Gastroesophageal sphincter (tissue), 3 donors: ENCODE results near the gene EFTUD2.

Experiments used
- EP300 ChIP-seq: sonication (generic); formaldehyde crosslinking; IDR thresholded peaks from one replicate; pipeline ENCODE4 v1.6.1; 2017; ENCODE audit warnings: antibody characterized with exemption, mild to moderate bottlenecking
- TF ChIP-seq, protein P1 (sequence below), 4 experiments: fragments of 200-600 bp in 2 of 4; fragments of 450-650 bp in 2 of 4; sonication (generic) in 1 of 4; IDR thresholded peaks; one replicate each; pipeline ENCODE4 v1.5.1; 2017 to 2019; ENCODE audit warnings: antibody characterized with exemption in 4 of 4, mild to moderate bottlenecking in 2 of 4, moderate library complexity in 2 of 4

DNA sequence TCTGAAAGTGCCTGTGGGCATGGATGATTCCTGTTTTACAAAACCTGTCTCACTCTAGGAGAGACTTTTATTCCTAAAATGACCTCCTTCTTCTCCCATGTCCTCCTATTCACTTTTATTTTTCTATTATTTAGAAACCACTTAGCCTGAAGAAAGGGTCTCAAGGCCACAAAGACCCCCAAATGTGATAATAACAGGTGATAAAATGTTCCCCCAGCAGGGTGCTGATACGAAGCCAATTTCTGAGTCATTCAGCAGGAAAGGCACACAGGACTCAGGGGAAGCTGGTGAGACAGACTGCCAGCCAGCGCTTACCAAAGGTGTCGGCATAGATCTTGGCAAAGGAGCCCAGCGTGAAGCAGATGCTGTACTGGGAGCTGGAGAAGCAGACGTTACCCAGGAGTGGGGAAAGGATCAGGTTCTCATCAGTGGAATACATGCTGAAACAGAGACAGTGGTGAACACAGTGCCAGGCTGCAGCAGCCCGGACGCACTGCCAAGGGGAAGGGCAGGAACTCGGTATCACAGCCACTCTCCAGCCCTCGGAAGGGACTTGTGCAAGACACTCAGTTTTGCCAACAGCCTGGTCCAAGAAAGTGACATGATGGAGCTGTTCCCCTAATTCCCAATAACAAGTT lies 27.0 kb downstream of the EFTUD2 start:
- TF ChIP-seq, protein P1, sequence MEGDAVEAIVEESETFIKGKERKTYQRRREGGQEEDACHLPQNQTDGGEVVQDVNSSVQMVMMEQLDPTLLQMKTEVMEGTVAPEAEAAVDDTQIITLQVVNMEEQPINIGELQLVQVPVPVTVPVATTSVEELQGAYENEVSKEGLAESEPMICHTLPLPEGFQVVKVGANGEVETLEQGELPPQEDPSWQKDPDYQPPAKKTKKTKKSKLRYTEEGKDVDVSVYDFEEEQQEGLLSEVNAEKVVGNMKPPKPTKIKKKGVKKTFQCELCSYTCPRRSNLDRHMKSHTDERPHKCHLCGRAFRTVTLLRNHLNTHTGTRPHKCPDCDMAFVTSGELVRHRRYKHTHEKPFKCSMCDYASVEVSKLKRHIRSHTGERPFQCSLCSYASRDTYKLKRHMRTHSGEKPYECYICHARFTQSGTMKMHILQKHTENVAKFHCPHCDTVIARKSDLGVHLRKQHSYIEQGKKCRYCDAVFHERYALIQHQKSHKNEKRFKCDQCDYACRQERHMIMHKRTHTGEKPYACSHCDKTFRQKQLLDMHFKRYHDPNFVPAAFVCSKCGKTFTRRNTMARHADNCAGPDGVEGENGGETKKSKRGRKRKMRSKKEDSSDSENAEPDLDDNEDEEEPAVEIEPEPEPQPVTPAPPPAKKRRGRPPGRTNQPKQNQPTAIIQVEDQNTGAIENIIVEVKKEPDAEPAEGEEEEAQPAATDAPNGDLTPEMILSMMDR (IDR thresholded peaks at IDR 0.05) = no peak
- TF ChIP-seq EP300 = no peak
